ENCODE data around the gene WNK2.
"Not testable (repeated sequence)": the region's sequence is repeated elsewhere in the genome, so short reads cannot be mapped to it uniquely, and the experiment has no call there.

Gene WNK2

GRCh38 chr9:93366119-93366447, 182.1 kb downstream of the WNK2 start:
- no peak overlapping the region for H3K4me3 ChIP-seq (ENCODE audit: control insufficient read depth, low read depth, low read length)
- no peak for TF ChIP-seq CTCF (conservative IDR thresholded peaks at IDR 0.05; ENCODE audit: control insufficient read depth, insufficient read depth, low read depth, low read length)
- no peak for DNase-seq (ENCODE audit: low read depth)

GRCh38 chr9:93366486-93366885, 182.5 kb downstream of the WNK2 start:
- H3K4me3 ChIP-seq (ENCODE audit: control insufficient read depth, low read depth, low read length); DNase-seq (ENCODE audit: low read depth): not testable (repeated sequence)

GRCh38 chr9:93368437-93368836, 184.5 kb downstream of the WNK2 start:
- H3K4me3 ChIP-seq (ENCODE audit: control insufficient read depth, low read depth, low read length), result no peak overlapping the region
- TF ChIP-seq CTCF (conservative IDR thresholded peaks at IDR 0.05; ENCODE audit: control insufficient read depth, insufficient read depth, low read depth, low read length), result no peak
- no peak for DNase-seq (ENCODE audit: low read depth)

GRCh38 chr9:93369686-93370085, 185.7 kb downstream of the WNK2 start:
- no peak for DNase-seq (ENCODE audit: low read depth)
- no peak for TF ChIP-seq CTCF (conservative IDR thresholded peaks at IDR 0.05; ENCODE audit: control insufficient read depth, insufficient read depth, low read depth, low read length)
- no peak overlapping the region for H3K4me3 ChIP-seq (ENCODE audit: control insufficient read depth, low read depth, low read length)
